MG63 (cell line): ENCODE data around the gene NDUFV2. TPM values are rescaled to one million over a fixed set of nuclear protein-coding genes. Genes with fewer than 3 reads are reported as not detected.
A peak's percentile ranks its signal among the peaks of the same experiment; 100 is the strongest.
"Not testable (repeated sequence)": the region's sequence is repeated elsewhere in the genome, so short reads cannot be mapped to it uniquely, and the experiment has no call there.

Source experiments
- DNase-seq: peaks from one replicate; pipeline ENCODE4 v3.0.0-alpha.2; 2020
- H3K27me3 ChIP-seq: fragments of 250-450 bp; sonication (Bioruptor Pico); 2 replicates; pipeline ENCODE4 v1.5.1; 2020; ENCODE audit warnings: mild to moderate bottlenecking, moderate library complexity
- H3K36me3 ChIP-seq: fragments of 250-450 bp; sonication (Bioruptor Pico); 2 replicates; pipeline ENCODE4 v1.5.1; 2020; ENCODE audit warnings: mild to moderate bottlenecking, moderate library complexity
- H3K4me3 ChIP-seq: fragments of 250-450 bp; sonication (Bioruptor Pico); 2 replicates; pipeline ENCODE4 v1.5.1; 2020; ENCODE audit warnings: mild to moderate bottlenecking, moderate library complexity
- H3K9me3 ChIP-seq: fragments of 250-450 bp; sonication (Bioruptor Pico); 2 replicates; pipeline ENCODE4 v1.5.1; 2020; ENCODE audit warnings: mild to moderate bottlenecking, moderate library complexity
- total RNA-seq: library from RNA; depleted of rRNA; stranded (reverse); fragments of >200 nt; shearing (Covaris generic); gene quantifications from 2 replicates; pipeline ENCODE4 v1.2.3, GENCODE V29; 2014; ENCODE audit warnings: low replicate concordance

Gene NDUFV2
- total RNA-seq, 1 experiment from 2014 or later, result 311 TPM

DNA sequence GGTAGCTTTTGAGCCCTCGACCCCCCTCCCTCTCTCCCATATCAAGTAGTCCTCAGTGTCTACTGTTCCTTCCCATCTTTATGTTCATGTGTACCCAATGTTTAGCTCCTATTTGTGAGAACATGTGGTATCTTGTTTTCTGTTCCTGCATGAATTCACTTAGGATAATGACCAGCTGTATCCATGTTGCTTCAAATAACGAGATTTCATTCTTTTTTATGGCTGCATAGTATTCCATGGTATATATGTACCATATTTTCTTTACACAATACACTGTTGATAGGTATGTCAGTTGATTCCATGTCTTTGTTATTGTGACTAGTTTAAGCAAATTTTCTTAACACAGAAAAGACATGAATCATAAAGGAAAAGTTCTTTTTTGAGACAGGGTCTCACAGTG is 16.5 kb upstream of the NDUFV2 start:
- no peaks in the 10 kb centered on the region for H3K27me3 ChIP-seq
- no peaks in the 10 kb centered on the region for H3K9me3 ChIP-seq
- H3K36me3 ChIP-seq, result no peaks in the 10 kb centered on the region
- H3K4me3 ChIP-seq, result no peak overlapping the region
- DNase-seq, result no peak

GRCh38 chr18:9086624-9087023 is 15.9 kb upstream of the NDUFV2 start:
- H3K36me3 ChIP-seq, result no peaks in the 10 kb centered on the region
- H3K27me3 ChIP-seq, result no peaks in the 10 kb centered on the region
- no peak overlapping the region for H3K4me3 ChIP-seq
- DNase-seq, result no peak
- no peaks in the 10 kb centered on the region for H3K9me3 ChIP-seq

DNA sequence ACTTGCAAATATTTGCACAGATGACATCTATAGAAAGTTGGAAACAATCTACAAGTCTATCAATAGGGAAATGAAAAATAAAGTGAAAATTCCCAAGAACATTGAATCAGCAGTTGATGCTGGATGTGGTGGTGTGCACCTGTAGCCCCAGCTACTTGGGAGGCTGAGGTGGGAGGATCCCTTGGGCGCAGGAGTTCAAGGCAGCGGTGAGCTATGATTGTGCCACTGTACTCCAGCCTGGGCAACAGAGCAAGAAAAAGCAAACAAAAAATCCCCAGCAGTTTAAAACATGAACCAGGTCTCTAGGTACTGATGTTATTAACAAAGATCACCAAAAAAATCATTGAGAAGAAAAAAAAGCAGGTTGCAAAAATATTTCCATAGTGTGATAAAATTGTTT is 15.4 kb upstream of the NDUFV2 start:
- no peak for DNase-seq
- no peaks in the 10 kb centered on the region for H3K27me3 ChIP-seq
- no peak overlapping the region for H3K4me3 ChIP-seq
- H3K36me3 ChIP-seq, result no peaks in the 10 kb centered on the region
- H3K9me3 ChIP-seq, result no peaks in the 10 kb centered on the region

DNA sequence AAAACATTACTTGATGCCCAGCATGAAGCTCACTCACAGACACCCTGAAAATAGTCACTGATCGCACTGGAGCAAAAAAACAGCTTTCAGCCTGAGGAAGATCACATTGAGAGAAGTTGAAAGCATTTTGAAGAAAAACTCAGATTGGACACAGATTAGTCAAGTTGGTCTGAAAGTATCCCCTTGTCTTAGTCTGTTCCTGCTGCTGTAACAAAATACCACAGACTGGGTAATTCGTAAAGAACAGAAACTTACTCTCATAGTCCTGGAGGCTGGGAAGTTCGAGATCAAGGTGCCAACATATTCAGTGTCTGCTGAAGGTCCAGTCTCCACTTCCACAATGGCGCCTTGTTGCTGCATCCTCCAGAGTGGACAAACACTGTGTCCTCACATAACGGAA is 14.2 kb upstream of the NDUFV2 start:
- Histone ChIP-seq H3K4me3 (no peak overlapping the region), H3K9me3 (no peaks in the 10 kb centered on the region), H3K27me3 (no peaks in the 10 kb centered on the region), H3K36me3 (no peaks in the 10 kb centered on the region)
- no peak for DNase-seq

- not testable (repeated sequence) for H3K4me3 ChIP-seq, H3K9me3 ChIP-seq, H3K27me3 ChIP-seq, DNase-seq, H3K36me3 ChIP-seq
These were observed 13.8 kb upstream of the NDUFV2 start for GRCh38 chr18:9088727-9089126.

GRCh38 chr18:9090578-9090977 is 11.9 kb upstream of the NDUFV2 start:
- no peaks in the 10 kb centered on the region for H3K36me3 ChIP-seq
- no peak for DNase-seq
- H3K4me3 ChIP-seq, result no peak overlapping the region
- no peaks in the 10 kb centered on the region for H3K9me3 ChIP-seq
- H3K27me3 ChIP-seq, result no peaks in the 10 kb centered on the region

DNA sequence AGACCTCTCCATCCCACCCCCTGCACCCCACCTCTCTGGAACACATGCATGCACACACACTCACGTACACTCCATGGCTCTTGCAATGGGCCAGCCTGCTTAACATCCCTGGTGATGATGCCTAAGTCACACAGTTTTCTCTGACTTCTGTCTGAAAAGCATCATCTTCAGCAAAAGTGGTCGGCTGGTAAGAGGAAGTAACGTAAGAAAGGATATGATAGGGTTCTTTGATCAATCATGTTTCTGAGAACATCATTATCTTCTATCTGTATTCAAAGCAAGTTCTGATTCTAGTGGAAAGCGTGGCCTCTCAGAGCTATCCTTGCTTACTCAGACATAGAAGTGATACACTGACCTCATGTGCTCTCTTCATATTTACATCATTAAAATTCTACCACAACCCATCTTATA is 11.4 kb upstream of the NDUFV2 start:
- no peaks in the 10 kb centered on the region for H3K9me3 ChIP-seq
- H3K36me3 ChIP-seq, result no peaks in the 10 kb centered on the region
- no peaks in the 10 kb centered on the region for H3K27me3 ChIP-seq
- no peak overlapping the region for H3K4me3 ChIP-seq
- DNase-seq, result no peak

GRCh38 chr18:9092665-9093064 is 9.8 kb upstream of the NDUFV2 start:
- H3K4me3 ChIP-seq, result no peak overlapping the region
- no peaks in the 10 kb centered on the region for H3K36me3 ChIP-seq
- no peaks in the 10 kb centered on the region for H3K27me3 ChIP-seq
- no peak for DNase-seq
- H3K9me3 ChIP-seq, result no peaks in the 10 kb centered on the region

DNA sequence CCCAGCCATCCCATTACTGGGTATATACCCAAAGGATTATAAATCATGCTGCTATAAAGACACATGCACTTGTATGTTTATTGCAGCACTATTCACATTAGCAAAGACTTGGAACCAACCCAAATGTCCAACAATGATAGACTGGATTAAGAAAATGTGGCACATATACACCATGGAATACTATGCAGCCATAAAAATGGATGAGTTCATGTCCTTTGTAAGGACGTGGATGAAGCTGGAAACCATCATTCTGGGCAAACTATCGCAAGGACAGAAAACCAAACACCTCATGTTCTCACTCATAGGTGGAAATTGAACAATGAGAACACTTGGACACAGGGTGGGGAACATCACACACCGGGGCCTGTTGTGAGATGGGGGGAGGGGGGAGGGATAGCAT is 9.4 kb upstream of the NDUFV2 start:
- H3K36me3 ChIP-seq, H3K27me3 ChIP-seq, H3K4me3 ChIP-seq, DNase-seq, H3K9me3 ChIP-seq: not testable (repeated sequence)

GRCh38 chr18:9094307-9095226 is 7.9 kb upstream of the NDUFV2 start:
- no peaks in the 10 kb centered on the region for H3K36me3 ChIP-seq
- peak; percentile 72 for DNase-seq
- no peaks in the 10 kb centered on the region for H3K27me3 ChIP-seq
- no peaks in the 10 kb centered on the region for H3K9me3 ChIP-seq
- H3K4me3 ChIP-seq, result no peak overlapping the region

DNA sequence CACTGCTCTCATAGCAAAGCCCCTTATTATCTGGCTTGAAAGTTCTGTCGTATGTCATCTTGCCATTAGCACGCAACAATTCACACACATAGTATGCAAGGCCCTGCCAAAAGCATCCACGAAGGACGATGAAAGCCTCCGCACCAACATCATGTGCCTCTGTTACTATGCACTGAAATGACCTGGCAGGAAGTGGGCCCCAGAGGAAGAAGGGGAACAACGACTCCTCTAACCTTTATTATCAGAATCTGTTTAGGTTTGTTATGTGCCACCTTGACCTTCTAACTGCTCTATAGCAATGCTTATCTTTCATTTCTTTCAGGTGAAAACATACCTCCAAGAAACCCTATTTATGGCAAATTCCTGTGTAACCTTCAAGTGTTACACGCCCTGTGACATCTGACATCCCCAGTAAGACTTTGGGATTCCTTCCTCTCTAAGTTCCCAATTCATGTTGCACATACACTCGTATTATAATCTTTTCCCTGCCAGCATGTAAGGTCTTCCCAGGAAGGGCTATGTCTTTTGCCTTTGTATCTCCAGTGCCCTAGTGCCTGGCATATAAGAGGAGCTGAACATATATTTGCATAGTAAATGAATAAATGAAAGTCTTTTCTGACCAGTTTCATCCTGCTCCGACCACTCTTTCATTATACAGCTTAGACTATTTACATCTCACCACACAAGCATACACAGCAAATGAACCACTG is 7.0 kb upstream of the NDUFV2 start:
- H3K9me3 ChIP-seq, result no peaks in the 10 kb centered on the region
- H3K36me3 ChIP-seq, result no peaks in the 10 kb centered on the region
- DNase-seq, result no peak
- H3K27me3 ChIP-seq, result no peaks in the 10 kb centered on the region
- H3K4me3 ChIP-seq, result no peak overlapping the region

DNA sequence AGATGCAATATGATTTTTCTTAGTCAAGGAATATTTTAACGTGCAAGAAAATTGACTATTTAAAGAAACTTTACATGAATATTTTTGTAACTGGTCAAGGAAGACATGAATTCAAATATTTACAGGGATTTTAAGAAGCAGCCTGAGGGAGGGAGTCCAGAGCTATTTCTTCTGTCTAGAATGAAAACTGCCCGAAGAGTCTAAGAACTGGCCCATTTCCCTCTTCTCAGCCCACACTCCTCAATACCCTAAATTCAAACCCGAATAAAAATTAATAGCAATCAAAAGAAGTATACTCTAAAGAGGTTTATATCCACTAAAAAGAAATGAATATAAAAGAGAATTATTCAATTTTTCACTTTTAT is 6.5 kb upstream of the NDUFV2 start:
- no peak for DNase-seq
- Histone ChIP-seq H3K9me3 (no peaks in the 10 kb centered on the region), H3K27me3 (no peaks in the 10 kb centered on the region), H3K4me3 (no peak overlapping the region), H3K36me3 (no peaks in the 10 kb centered on the region)

DNA sequence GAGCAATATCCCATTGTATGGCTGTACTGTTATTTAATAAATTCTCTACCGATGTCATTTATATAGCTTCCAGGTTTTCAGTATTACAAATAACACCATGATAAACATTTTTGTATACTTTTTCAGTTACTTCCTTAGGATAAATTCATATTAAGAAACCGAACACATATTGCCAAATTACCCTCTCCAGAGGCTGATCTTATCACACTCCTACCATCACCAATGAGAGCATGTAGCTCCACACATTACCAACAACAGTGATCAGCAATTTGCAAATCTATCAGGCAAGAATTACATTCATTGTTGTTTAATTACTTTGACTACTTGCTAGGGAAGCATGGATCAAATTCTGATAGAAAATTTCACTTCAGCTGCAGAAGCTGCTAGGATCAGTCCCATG is 5.8 kb upstream of the NDUFV2 start:
- Histone ChIP-seq H3K36me3 (no peaks in the 10 kb centered on the region), H3K27me3 (no peaks in the 10 kb centered on the region), H3K9me3 (no peaks in the 10 kb centered on the region), H3K4me3 (no peak overlapping the region)
- no peak for DNase-seq

DNA sequence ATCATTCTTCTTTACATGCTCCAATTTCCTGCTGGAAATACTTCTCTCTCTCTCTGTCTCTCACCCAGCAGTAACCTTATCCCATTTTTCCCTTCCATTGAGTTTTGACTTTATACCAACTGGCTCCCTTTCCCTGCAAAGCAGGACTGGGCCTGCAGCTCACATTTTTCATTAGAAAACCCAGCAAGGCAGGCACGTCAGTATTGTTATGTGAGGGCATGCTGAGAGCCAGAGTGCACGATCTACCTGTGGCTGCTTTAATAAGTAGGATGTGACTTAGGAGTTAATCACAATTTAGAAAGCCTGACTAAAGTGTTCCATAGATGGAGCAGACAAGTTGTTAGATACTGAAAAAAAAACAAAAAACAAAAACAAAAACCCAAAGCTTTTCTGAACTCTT is 5.2 kb upstream of the NDUFV2 start:
- DNase-seq, result no peak
- H3K36me3 ChIP-seq, result no peaks in the 10 kb centered on the region
- H3K4me3 ChIP-seq, result no peak overlapping the region
- no peaks in the 10 kb centered on the region for H3K9me3 ChIP-seq
- no peaks in the 10 kb centered on the region for H3K27me3 ChIP-seq

DNA sequence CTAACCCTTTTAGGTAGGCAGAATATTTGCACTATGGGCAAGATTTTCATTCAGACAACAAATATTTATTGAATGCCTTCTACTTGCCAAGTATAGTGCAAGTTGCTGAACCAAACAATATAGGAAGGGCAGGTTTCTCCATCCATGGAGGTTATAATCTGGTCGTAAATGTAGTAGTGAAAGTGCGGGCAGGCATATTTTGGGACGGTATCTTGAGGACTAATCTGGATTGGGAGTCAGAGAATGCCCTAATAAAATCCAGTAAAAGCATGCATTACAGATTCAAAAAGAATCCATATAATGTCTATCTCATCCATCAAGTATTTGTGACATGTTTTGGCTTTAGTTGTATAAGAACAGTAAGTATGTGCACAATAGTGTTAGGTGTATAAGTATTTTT is 1.7 kb upstream of the NDUFV2 start:
- H3K36me3 ChIP-seq, result peaks cover 13% of the 10 kb centered on the region; the same call in 1 of the 2 replicates
- DNase-seq, result no peak
- no peak overlapping the region for H3K4me3 ChIP-seq
- no peaks in the 10 kb centered on the region for H3K9me3 ChIP-seq
- no peaks in the 10 kb centered on the region for H3K27me3 ChIP-seq

DNA sequence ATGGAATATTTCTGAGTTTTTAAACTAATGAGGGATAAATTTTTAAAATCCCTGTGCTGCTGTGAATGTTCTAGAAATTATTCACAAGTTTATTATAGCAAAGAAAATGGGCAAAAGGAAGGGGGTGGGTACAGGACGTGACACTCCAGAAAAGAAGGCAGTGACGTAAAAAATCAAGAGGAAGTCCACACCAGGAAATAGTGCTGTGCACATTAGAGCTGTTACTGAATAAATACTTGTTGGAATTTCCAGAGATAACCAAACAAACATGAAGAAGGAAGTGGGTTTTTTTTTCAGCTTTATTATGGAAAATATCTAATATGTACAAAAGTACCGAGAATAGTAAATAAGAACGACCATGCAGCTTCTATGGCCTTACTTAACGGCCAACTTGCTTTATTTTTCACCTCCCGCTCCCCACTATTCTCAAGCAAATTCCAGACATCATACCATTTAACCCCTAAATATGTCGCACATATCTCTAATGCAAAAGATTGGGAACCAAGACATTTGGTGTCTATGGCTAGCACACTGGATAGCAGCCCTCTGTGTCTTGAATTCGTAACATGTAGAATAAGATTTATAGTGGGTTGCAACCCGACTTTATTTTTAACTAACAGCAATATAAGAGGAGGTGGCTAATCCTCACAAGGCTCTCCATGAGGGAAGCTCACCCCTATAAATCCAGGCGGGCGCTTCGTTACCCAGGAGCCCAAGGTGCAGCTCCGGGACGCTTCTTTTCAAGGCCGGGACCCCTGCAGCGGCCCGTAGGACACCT is 580 bp upstream of the NDUFV2 start:
- Histone ChIP-seq H3K36me3 (peaks cover 22% of the 10 kb centered on the region), H3K9me3 (no peaks in the 10 kb centered on the region), H3K4me3 (peak overlapping the region; percentile 85), H3K27me3 (no peaks in the 10 kb centered on the region)
- DNase-seq, result no peak

DNA sequence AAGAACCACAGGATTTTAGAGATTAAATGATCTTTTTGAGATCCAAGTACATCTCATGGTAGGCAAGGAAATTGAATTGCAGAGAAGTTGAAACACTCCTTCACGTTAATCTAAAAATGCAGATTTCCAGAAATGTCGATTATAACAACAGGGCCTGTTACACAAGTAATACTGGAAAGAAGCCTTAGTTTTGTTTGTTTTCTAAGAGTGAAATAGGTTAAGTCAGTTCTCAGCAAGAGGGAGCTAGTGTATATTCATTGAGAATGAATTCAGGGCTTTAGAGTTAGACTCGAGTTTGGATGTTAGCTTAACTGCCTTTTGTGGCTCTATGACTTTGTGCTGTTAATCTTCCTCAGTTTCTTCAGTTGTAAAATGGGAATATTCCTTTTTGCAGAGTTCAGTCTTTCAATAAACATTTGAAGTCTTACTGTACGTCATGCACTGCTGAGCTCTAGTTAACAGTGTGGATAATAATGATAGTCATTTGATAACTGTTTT is 926 bp downstream of the NDUFV2 start:
- no peaks in the 10 kb centered on the region for H3K27me3 ChIP-seq
- DNase-seq, result no peak
- H3K4me3 ChIP-seq, result peak overlapping the region; percentile 85
- peaks cover 32% of the 10 kb centered on the region for H3K36me3 ChIP-seq
- no peaks in the 10 kb centered on the region for H3K9me3 ChIP-seq
